ENCODE measurements around the gene NUDT14.

Gene NUDT14

DNA sequence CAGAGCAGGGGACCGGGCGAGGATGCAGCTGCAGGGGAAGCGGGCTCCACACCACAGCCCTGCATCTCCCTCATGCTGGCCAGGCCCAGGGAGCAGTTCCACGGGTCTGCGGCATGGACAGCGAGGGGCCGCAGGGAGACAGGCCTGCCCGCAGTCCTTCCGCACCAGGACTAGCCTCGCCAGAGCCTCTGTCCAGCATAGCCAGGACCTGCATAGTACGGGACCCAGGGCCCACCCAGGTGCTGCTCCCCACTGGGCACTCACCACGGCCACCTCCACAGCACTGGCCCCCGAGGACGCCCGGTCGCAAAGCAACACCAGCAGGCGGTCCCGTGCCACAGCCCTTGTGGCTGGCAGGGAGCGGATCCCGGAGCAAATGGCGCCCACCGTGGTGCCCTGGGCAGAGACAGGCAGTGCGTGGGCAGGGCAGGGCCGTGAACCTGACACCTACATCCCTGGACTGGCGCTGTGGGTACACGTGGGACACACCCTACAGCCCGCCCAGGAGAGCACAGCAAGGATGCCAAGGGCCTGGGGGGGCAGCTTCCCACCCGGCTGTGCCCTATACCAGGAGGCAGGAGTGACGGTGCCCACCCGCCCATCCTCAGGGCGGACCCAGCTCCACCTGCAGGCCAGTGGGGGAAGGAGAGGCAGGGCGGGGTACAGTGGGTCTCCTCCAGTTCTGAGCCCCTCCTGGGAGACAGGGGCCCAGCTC is 36.3 kb downstream of the NUDT14 start:
- no peak for DNase-seq

GRCh38 chr14:105144026-105144665 is 37.0 kb downstream of the NUDT14 start:
- no peak overlapping the region for H4K8ac ChIP-seq (ENCODE audit: low read length)
- H3K18ac ChIP-seq (ENCODE audit: low read depth in 1 of 2, low read length in 2 of 2) = no peak overlapping the region
- no peaks in the 10 kb centered on the region for H3K79me1 ChIP-seq (replicated peaks; ENCODE audit: low read length, poor library complexity, severe bottlenecking)
- no peak overlapping the region for H3K4me3 ChIP-seq (ENCODE audit: insufficient read depth in 1 of 2, low read depth in 1 of 2, low read length in 2 of 2)
- no peak overlapping the region for H2AK5ac ChIP-seq (ENCODE audit: low read length, severe bottlenecking)
- H2BK12ac ChIP-seq (ENCODE audit: low read length in 2 of 2) = no peak overlapping the region
- H4K91ac ChIP-seq (ENCODE audit: low read length) = no peak overlapping the region
- H3K9me3 ChIP-seq (ENCODE audit: control insufficient read depth, low read length) = peaks cover 14% of the 10 kb centered on the region
- peaks cover 6% of the 10 kb centered on the region for H3K4me1 ChIP-seq (ENCODE audit: control insufficient read depth, insufficient read depth, low read depth, low read length)
- no peak overlapping the region for H2BK120ac ChIP-seq (ENCODE audit: low read depth, low read length)
- no peak overlapping the region for H2BK5ac ChIP-seq (ENCODE audit: low read depth, low read length, poor library complexity, severe bottlenecking)
- H2AFZ ChIP-seq (ENCODE audit: low read depth, low read length) = no peak overlapping the region
- H3K9ac ChIP-seq (ENCODE audit: low read length) = no peak overlapping the region
- WGBS = 85% methylated on average over 13 of the region's 16 CpGs
- H2BK15ac ChIP-seq (ENCODE audit: low read depth, poor library complexity, severe bottlenecking) = no peak overlapping the region
- H3K23ac ChIP-seq (ENCODE audit: low read length in 2 of 2) = no peak overlapping the region
- no peak for DNase-seq
- H3K36me3 ChIP-seq (ENCODE audit: control insufficient read depth in 1 of 2, insufficient read depth in 2 of 2, low read depth in 1 of 2, low read length in 2 of 2) = peaks cover 0 to 6% of the 10 kb centered on the region in 2 experiments
- no peak overlapping the region for H3K27ac ChIP-seq (ENCODE audit: low read length, poor library complexity, severe bottlenecking)
- H3K4ac ChIP-seq (ENCODE audit: low read depth in 1 of 2, low read length in 2 of 2) = no peak overlapping the region
- H3K4me2 ChIP-seq (ENCODE audit: low read length, poor library complexity, severe bottlenecking) = no peak overlapping the region
- no peak overlapping the region for H3K14ac ChIP-seq (ENCODE audit: low read length in 2 of 2)
- H3K27me3 ChIP-seq (ENCODE audit: control insufficient read depth in 1 of 2, insufficient read depth in 1 of 2, low read length in 2 of 2) = no peaks in the 10 kb centered on the region

More for the DNA sequence above, 36.3 kb downstream of the NUDT14 start:
- WGBS = 88% methylated on average over 32 of the region's 32 CpGs
- no peaks in the 10 kb centered on the region for H3K79me1 ChIP-seq (replicated peaks; ENCODE audit: low read length, poor library complexity, severe bottlenecking)
- no peak overlapping the region for H2BK5ac ChIP-seq (ENCODE audit: low read depth, low read length, poor library complexity, severe bottlenecking)
- H3K4me3 ChIP-seq (ENCODE audit: insufficient read depth in 1 of 2, low read depth in 1 of 2, low read length in 2 of 2) = peak overlapping the region in 1 of 2 experiments; percentile 2
- no peak overlapping the region for H3K23ac ChIP-seq (ENCODE audit: low read length in 2 of 2)
- no peak overlapping the region for H4K91ac ChIP-seq (ENCODE audit: low read length)
- H3K9me3 ChIP-seq (ENCODE audit: control insufficient read depth, low read length) = peaks cover 7% of the 10 kb centered on the region
- H2AK5ac ChIP-seq (ENCODE audit: low read length, severe bottlenecking) = no peak overlapping the region
- no peak overlapping the region for H2BK120ac ChIP-seq (ENCODE audit: low read depth, low read length)
- no peak overlapping the region for H4K8ac ChIP-seq (ENCODE audit: low read length)
- H3K18ac ChIP-seq (ENCODE audit: low read depth in 1 of 2, low read length in 2 of 2) = no peak overlapping the region
- no peak overlapping the region for H2AFZ ChIP-seq (ENCODE audit: low read depth, low read length)
- no peak overlapping the region for H3K4ac ChIP-seq (ENCODE audit: low read depth in 1 of 2, low read length in 2 of 2)
- H3K4me2 ChIP-seq (ENCODE audit: low read length, poor library complexity, severe bottlenecking) = no peak overlapping the region
- peaks cover 0 to 6% of the 10 kb centered on the region in 2 experiments for H3K36me3 ChIP-seq (ENCODE audit: control insufficient read depth in 1 of 2, insufficient read depth in 2 of 2, low read depth in 1 of 2, low read length in 2 of 2)
- no peak overlapping the region for H3K9ac ChIP-seq (ENCODE audit: low read length)
- H2BK15ac ChIP-seq (ENCODE audit: low read depth, poor library complexity, severe bottlenecking) = no peak overlapping the region
- no peak overlapping the region for H3K27ac ChIP-seq (ENCODE audit: low read length, poor library complexity, severe bottlenecking)
- H2BK12ac ChIP-seq (ENCODE audit: low read length in 2 of 2) = no peak overlapping the region
- H3K27me3 ChIP-seq (ENCODE audit: control insufficient read depth in 1 of 2, insufficient read depth in 1 of 2, low read length in 2 of 2) = no peaks in the 10 kb centered on the region
- peaks cover 6% of the 10 kb centered on the region for H3K4me1 ChIP-seq (ENCODE audit: control insufficient read depth, insufficient read depth, low read depth, low read length)
- no peak overlapping the region for H3K14ac ChIP-seq (ENCODE audit: low read length in 2 of 2)

- peaks cover 6% of the 10 kb centered on the region for H3K4me1 ChIP-seq (ENCODE audit: control insufficient read depth, insufficient read depth, low read depth, low read length)
- no peak for DNase-seq
These were observed 37.6 kb downstream of the NUDT14 start for GRCh38 chr14:105143451-105144025.

More at GRCh38 chr14:105143451-105144025, 37.6 kb downstream of the NUDT14 start:
- H3K27ac ChIP-seq (ENCODE audit: low read length, poor library complexity, severe bottlenecking) = no peak overlapping the region
- no peak overlapping the region for H3K14ac ChIP-seq (ENCODE audit: low read length in 2 of 2)
- no peak overlapping the region for H3K4me3 ChIP-seq (ENCODE audit: insufficient read depth in 1 of 2, low read depth in 1 of 2, low read length in 2 of 2)
- no peak overlapping the region for H2BK12ac ChIP-seq (ENCODE audit: low read length in 2 of 2)
- no peak overlapping the region for H4K8ac ChIP-seq (ENCODE audit: low read length)
- no peak overlapping the region for H2AFZ ChIP-seq (ENCODE audit: low read depth, low read length)
- no peak overlapping the region for H2AK5ac ChIP-seq (ENCODE audit: low read length, severe bottlenecking)
- no peak overlapping the region for H3K4me2 ChIP-seq (ENCODE audit: low read length, poor library complexity, severe bottlenecking)
- H3K18ac ChIP-seq (ENCODE audit: low read depth in 1 of 2, low read length in 2 of 2) = no peak overlapping the region
- H2BK15ac ChIP-seq (ENCODE audit: low read depth, poor library complexity, severe bottlenecking) = no peak overlapping the region
- H3K27me3 ChIP-seq (ENCODE audit: control insufficient read depth in 1 of 2, insufficient read depth in 1 of 2, low read length in 2 of 2) = no peaks in the 10 kb centered on the region
- peaks cover 0 to 6% of the 10 kb centered on the region in 2 experiments for H3K36me3 ChIP-seq (ENCODE audit: control insufficient read depth in 1 of 2, insufficient read depth in 2 of 2, low read depth in 1 of 2, low read length in 2 of 2)
- H4K91ac ChIP-seq (ENCODE audit: low read length) = no peak overlapping the region
- no peak overlapping the region for H2BK120ac ChIP-seq (ENCODE audit: low read depth, low read length)
- peaks cover 14% of the 10 kb centered on the region for H3K9me3 ChIP-seq (ENCODE audit: control insufficient read depth, low read length)
- 93% methylated on average over 27 of the region's 27 CpGs for WGBS
- no peak overlapping the region for H3K23ac ChIP-seq (ENCODE audit: low read length in 2 of 2)
- H2BK5ac ChIP-seq (ENCODE audit: low read depth, low read length, poor library complexity, severe bottlenecking) = no peak overlapping the region
- no peak overlapping the region for H3K4ac ChIP-seq (ENCODE audit: low read depth in 1 of 2, low read length in 2 of 2)
- H3K9ac ChIP-seq (ENCODE audit: low read length) = no peak overlapping the region
- no peaks in the 10 kb centered on the region for H3K79me1 ChIP-seq (replicated peaks; ENCODE audit: low read length, poor library complexity, severe bottlenecking)
